Hepatocyte (in vitro differentiated cells): Measurements from ENCODE around the gene CD248.

ENCODE experiments used
- EZH2 ChIP-seq: fragments of 200-600 bp; sonication (generic); IDR thresholded peaks from 2 replicates; pipeline ENCODE4 v1.6.1; 2016; ENCODE audit warnings: antibody characterized with exemption, mild to moderate bottlenecking, borderline replicate concordance
- TF ChIP-seq, protein P1 (sequence below): fragments of 200-600 bp; sonication (generic); IDR thresholded peaks from 2 replicates; pipeline ENCODE4 v1.5.1; 2016; ENCODE audit warnings: antibody characterized with exemption, mild to moderate bottlenecking; ENCODE audit not compliant: poor library complexity

DNA sequence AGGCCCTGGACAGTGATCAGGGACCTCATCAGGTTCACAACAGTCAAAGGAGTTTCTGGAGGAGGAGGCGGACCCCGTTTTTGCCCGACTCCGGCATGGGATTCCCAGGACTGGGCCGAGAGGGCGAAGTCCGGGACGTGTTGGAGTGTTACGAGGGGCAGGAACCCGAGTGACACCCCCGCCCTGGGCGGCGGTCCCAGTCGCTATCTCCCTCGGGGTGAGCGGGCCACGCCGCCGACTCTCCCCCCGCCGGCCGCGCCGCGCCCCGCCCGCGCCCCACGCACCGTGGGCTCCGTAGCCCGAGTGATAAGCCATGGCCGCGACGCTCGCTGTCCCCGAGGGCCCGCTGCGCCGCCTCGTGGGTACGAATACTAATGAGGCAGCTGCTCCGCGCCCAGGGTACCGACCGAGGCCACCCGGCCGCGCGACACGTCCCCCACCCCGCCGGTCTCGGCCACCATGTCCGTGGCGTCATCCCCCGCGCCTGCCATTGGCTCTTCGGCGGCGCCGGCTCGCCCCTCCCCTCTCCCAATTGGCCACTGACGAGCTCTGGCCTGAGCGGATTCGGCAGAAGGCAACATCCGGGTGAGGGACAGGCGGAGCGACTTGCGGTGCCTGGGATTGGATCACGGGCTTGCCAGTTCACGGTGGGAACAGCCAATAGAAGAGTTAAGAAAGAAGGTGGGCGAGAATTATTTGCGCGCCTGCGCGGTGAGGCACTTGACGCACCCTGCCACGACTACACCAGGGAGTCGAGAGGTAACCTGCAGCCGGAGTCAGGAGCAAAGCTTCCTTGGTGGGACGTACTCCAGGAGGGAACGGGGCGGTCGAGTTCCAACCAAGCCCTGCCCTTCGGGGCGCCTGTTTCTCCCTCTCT lies 27.9 kb downstream of the CD248 start, which contains the start of gene YIF1A:
- TF ChIP-seq, protein P1, sequence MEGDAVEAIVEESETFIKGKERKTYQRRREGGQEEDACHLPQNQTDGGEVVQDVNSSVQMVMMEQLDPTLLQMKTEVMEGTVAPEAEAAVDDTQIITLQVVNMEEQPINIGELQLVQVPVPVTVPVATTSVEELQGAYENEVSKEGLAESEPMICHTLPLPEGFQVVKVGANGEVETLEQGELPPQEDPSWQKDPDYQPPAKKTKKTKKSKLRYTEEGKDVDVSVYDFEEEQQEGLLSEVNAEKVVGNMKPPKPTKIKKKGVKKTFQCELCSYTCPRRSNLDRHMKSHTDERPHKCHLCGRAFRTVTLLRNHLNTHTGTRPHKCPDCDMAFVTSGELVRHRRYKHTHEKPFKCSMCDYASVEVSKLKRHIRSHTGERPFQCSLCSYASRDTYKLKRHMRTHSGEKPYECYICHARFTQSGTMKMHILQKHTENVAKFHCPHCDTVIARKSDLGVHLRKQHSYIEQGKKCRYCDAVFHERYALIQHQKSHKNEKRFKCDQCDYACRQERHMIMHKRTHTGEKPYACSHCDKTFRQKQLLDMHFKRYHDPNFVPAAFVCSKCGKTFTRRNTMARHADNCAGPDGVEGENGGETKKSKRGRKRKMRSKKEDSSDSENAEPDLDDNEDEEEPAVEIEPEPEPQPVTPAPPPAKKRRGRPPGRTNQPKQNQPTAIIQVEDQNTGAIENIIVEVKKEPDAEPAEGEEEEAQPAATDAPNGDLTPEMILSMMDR = no peak
- TF ChIP-seq EZH2 = no peak
